Effector CD4-positive, alpha-beta T cell (primary cell): ENCODE data around the gene RAD51B.
"Not testable (repeated sequence)": the region's sequence is repeated elsewhere in the genome, so short reads cannot be mapped to it uniquely, and the experiment has no call there.

Experiments
- DNase-seq: peaks from one replicate; pipeline ENCODE4 v3.0.0-alpha.2; 2020

The RAD51B gene

DNA sequence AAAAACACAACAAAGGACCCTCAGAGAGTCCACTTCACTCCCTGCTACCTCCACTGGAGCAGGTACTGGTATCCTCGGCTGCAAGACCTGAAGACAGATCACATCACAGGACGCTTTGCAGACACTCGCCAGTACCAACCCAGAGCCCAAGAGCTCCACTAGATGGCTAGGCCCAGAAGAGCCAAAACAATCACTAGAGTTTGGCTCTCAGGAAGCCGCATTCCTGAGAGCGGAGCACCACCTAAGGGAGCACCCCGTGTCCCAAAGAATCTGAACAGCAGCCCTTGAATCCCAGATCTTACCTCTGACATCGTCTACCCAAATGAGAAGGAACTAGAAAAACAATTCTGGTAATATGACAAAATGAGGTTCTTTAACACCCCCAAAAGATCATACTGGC is 399.8 kb downstream of the RAD51B start:
- no peak for DNase-seq

DNA sequence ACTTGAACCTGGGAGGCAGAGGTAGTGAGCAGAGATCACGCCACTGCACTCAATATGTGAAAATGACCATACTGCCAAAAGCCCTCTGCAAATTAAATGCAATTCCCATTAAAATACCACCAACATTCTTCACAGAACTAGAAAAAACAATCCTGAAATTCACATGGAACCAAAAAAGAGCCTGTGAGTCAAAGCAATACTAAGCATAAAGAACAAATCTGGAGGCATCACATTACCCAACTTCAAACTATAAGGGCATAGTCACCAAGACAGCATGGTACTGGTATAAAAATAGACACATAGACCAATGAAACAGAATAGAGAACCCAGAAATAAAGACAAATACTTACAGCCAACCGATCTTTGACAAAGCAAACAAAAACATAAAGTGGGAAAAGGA is 401.5 kb downstream of the RAD51B start:
- DNase-seq, result not testable (repeated sequence)

- no peak for DNase-seq
Measured at GRCh38 chr14:68222154-68222553, 402.6 kb downstream of the RAD51B start.

DNA sequence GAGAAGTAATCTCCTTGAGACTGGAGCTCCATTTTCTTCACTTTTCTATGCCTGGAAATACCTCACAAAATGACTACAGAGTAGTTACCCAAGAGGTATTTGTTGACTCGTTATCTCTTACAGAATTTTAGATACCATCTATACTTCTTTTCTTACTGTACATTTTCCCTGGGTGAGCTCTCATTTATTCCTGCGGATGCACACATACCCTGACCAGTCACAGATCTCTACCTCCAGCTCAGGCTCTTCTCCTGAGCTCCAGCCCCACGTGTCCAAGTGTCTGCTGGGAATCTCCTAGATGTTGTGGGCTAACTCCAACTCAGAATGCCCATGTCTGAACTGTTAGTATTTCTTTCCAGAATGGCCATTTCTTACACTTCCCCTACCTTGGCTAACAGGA is 403.1 kb downstream of the RAD51B start:
- no peak for DNase-seq

DNA sequence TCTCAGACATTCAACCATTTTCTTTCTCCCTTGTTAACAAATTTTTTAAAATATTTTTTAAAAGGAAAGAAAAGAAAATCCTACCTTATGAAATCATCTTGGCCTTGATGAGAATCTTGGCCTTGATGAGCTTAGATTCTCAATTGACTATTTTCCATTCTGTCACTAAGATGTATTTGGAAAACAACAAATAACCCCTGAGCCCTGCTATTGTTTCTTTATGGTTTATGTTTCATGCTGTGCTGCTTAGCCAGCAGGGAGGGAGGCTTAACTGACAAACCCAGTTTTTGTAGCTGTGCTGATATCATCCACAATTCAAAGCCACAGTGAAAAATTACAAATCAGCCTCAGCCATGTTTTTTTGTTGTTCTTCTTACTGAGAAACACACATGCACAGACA is 404.1 kb downstream of the RAD51B start:
- DNase-seq, result no peak

- no peak for DNase-seq
Measured at GRCh38 chr14:68225321-68225720, 405.7 kb downstream of the RAD51B start.

DNA sequence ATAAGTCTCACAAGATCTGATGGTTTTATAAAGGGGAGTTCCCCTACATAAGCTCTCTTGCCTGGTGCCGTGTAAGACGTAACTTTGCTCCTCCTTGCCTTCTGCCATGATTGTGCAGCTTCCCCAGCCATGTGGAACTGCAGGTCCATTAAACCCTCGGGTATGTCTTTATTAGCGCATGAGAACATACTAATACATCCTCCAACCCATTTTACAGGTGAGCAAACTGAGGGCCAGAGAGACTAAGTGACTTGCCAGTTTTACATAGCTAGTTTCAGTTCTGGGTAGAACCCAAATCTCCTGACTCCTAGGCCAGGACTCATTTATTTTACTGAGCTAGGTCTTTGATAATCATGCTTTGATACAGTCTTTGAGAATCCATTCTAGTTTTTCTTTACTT is 406.9 kb downstream of the RAD51B start:
- no peak for DNase-seq

DNA sequence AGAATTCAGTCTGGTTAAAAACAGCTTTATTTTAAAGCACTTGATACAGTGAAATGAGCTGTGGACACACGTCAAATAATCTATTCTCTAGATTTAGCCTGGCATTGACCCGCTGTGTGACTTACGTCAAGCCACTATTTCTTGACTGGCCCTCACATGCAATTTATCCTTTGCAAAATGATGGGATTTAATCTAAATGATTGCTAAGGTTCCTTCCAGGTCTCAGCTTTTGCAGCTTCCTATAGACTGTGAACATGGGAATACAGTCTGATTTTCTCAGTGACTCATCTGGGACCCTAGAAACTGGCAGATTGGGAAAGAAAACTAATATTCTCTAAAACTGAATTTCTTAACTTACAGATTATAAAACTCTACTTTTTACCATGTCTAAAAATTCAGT is 409.1 kb downstream of the RAD51B start:
- no peak for DNase-seq

DNA sequence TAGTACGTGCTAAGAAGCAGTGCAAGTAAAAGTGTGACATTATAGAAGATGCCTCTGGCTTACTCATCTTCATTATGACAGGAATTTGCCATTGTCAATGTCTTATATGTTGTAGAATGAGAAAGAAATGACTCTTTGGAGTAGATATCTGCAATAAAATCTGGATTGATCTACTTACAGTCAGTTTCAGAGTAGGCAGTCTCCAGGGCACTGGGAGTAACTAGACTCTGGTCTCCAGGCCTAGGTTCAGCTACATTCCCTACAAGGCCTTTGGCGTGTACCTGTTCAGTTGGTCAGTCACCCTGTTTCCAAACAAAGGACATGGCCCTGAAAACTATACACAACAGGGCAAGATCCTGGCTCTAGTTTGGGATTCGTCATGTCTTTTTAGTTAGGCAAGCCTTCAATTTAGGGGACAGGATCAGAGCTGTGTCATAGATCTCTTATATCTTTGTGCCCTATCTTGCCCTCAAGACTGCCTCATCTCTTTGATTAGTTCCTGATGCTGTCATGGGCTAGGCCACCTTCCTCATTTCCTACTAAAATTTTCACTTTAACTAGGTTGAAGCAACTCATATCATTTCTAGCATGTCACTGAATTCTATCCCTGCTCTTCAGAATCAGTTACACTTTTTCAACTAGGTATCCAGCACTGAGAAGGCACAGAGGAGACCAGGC is 410.0 kb downstream of the RAD51B start:
- no peak for DNase-seq

DNA sequence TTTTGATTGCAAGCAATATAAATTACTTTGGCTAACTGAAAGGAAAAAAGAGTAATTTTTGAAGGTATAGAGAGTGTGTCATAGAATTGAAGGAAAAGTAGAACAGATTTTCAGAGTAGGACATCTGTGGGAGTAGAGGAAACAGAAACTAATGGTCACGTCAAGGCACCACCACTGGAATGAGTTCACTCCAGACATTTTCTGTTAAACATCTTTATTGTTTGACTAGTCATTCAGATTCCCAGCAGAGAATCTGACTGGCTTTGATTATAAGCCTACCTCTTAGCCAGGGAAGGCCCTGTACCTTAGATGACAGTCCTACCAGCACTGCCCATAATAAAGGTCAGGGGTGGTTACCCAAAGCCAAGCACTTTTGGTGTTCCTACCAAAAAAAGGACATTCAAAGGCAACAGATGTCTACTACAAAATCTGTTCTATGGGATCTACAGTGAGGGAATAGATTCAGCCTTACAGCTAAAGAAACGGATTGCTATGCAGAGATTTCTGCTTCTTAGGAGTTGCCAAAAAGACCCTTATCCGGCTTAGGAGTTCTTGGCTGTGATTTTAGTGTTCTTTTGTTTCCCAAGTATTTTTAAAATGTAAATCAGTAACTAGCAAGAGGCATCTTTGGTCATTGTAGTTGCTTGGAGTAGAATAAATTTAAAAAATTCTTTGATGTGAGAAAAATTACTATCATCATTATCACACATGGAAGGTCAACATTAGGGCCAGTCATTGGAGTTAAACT is 410.8 kb downstream of the RAD51B start:
- DNase-seq, result no peak

DNA sequence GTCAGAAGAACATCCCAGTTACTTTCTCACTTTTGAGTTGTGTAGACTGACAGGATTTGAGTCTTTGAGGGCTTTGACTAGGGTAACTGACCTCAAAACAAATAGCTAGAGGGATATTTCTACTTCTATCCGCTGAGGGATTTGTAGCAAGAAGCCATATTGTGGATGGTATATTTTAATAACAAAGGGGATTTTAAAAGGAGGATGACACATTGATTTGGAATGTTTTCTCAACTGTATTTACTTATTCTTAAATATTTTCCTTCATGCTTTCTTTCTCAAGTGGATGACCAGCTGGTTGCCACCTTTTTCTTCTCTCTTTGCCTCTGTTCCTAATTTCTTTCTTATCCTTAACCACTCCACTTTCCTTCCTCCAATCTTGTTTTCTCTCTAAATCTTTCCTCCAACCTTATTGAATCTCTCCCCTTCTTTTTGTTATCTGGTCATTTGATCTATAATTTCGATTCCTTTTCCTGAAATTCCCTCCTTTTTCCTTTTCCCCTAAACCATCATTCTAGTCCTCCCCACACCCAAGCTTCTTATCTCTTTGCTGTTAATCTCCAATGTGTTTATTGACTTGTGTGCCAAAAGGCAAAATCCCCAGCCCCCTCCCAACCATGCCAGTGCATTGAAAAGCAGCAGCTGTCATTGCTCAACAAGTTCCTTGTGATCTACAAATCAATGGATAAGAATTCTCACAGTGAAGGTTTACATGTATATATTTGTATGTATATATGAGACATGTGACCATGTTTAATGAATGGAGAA is 411.6 kb downstream of the RAD51B start:
- no peak for DNase-seq

- DNase-seq, result no peak
Measured at GRCh38 chr14:68231898-68232297, 412.3 kb downstream of the RAD51B start.

GRCh38 chr14:68232300-68233055 is 412.9 kb downstream of the RAD51B start:
- DNase-seq, result no peak

DNA sequence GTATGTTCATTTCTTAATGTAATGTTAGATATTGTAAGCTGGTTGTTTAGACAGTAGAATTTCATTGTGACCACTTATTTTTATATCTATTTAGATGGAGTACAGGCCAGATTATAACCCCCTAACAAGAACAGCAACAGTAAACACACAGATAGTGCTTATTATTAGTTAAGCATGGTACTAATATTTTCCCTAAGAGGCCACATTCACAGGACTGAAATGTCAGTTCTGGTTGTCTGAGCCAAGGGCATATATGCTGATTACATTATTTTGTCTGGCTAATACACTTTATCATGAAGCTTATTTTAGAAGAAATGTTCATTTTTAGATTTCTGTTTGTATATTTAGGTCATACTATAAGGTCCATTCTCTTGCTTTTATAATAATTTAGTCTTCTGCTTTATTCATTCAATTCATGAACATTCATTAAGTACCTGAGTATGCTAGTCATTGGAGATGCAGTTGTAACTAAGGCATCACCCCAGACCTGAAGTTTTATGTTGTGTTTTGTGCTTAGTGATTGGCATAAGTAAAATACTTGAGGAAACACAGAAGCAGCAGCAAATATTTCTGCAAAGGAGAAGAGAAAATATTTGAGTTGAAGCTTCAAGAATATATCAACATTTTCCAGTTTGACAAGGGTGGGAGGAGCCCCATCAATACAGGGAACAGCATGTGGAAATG is 413.7 kb downstream of the RAD51B start:
- no peak for DNase-seq

- no peak for DNase-seq
Measured at GRCh38 chr14:68234101-68234905, 414.7 kb downstream of the RAD51B start.

DNA sequence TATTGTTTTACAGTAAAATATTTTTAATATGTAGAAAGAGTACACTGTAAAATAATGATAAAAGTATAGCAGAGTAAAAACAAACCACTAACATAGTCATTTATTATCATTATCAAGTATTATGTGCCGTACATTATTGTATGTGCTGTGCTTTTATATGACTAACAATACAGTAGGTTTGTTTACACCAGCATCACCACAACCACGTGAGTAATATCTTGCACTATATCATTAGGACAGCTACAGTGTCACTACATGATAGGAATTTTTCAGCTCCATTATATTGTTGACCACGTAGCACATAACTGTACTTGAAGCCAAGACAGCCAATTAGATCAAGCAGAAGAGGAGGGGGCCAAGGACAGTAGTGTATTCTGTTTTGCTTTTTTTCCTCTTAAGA is 415.4 kb downstream of the RAD51B start:
- DNase-seq, result no peak

- DNase-seq, result no peak
Measured at GRCh38 chr14:68236582-68237458, 417.2 kb downstream of the RAD51B start.

GRCh38 chr14:68238551-68238950 is 419.0 kb downstream of the RAD51B start:
- DNase-seq, result no peak

- no peak for DNase-seq
Measured at GRCh38 chr14:68238976-68239375, 419.4 kb downstream of the RAD51B start.

DNA sequence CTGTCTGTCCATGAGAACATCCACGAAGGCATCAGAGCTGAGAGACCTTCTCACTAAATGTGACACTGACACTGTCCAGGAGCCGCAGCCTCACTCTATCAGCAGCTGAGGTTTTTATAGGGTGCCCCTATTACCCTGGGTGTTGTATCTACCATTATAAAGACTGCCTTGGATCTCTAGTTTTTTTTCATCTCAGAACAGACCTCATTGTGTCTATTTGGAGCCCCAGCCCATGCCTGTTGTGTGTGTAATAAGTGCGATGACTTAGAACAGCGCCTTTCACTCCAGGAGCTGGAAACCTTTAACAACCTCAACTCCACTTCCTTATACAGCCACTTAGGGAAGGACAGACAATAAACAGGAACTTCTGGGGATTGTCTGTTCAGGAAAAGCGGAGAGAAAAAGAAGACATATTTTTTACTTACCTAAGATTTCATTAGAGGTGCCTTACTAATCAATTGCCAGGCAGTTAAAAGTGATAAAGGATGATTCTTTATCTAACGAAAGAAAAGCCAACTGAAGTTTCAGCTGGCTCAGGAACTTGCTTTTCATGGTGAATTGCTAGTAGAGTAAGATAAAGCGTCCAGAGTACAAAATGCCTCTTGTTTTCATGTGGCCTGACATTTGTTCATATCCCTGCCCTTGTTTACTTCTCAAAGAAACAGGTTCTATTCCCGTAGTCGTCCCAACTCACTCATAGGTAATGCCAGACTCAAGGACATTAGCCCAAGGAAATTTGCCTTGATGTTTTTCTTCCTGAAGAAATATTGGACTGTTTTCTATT is 420.6 kb downstream of the RAD51B start:
- DNase-seq, result no peak
